HG02610 (cell line): ENCODE results near the gene ATP1A3.

Source experiments
- ATAC-seq: cut with Tn5 transposase; IDR thresholded peaks from one replicate; pipeline ENCODE4 v1.9.1; 2021; ENCODE audit warnings: mild to moderate bottlenecking, moderate library complexity; ENCODE audit not compliant: unreplicated experiment

Gene ATP1A3

GRCh38 chr19:41918653-41919244, 75.3 kb downstream of the ATP1A3 start:
- no peak for ATAC-seq

- ATAC-seq = no peak
These were observed 75.9 kb downstream of the ATP1A3 start for GRCh38 chr19:41918095-41918494.

- ATAC-seq = no peak
These were observed 76.4 kb downstream of the ATP1A3 start for GRCh38 chr19:41917676-41918075.
